ENCODE data around the gene IRX4. TPM values are rescaled to one million over a fixed set of nuclear protein-coding genes. Genes with fewer than 3 reads are reported as not detected.

The IRX4 gene
- total RNA-seq, 6 donors from 2014 or later, result 1.7 TPM; not detected in 5

GRCh38 chr5:1918488-1919208 is 35.9 kb upstream of the IRX4 start:
- Histone ChIP-seq H3K27me3 (no peaks in the 10 kb centered on the region), H3K36me3 (no peaks in the 10 kb centered on the region), H3K27ac (no peak overlapping the region), H3K4me3 (no peak overlapping the region), H3K4me1 (no peaks in the 10 kb centered on the region), H3K9me3 (peaks cover 0 to 7% (median 0%) of the 10 kb centered on the region in 4 donors)
- ATAC-seq (ENCODE audit: low FRiP score in 2 of 2) (no peak), DNase-seq (peak in 1 of 2 donors; percentile 57)
- 63 to 82% methylated on average over 10 to 18 of the region's 18 CpGs for WGBS, 2 donors
- no peak for TF ChIP-seq CTCF (IDR thresholded peaks at IDR 0.05)
- no peak for TF ChIP-seq POLR2AphosphoS5 (IDR thresholded peaks at IDR 0.05)
- no peak for TF ChIP-seq EP300 (IDR thresholded peaks at IDR 0.05)

GRCh38 chr5:1917830-1918487 is 35.2 kb upstream of the IRX4 start:
- TF ChIP-seq CTCF (IDR thresholded peaks at IDR 0.05) (no peak), EP300 (IDR thresholded peaks at IDR 0.05) (no peak), POLR2AphosphoS5 (IDR thresholded peaks at IDR 0.05) (no peak), POLR2A (IDR thresholded peaks at IDR 0.05) (no peak)
- WGBS, 2 donors, result 62 to 65% methylated on average over 13 of the region's 13 CpGs
- no peaks in the 10 kb centered on the region for H3K4me1 ChIP-seq
- no peak for DNase-seq
- peaks cover 0 to 7% (median 0%) of the 10 kb centered on the region in 4 donors for H3K9me3 ChIP-seq
- no peak overlapping the region for H3K27ac ChIP-seq
- H3K27me3 ChIP-seq, result no peaks in the 10 kb centered on the region
- H3K36me3 ChIP-seq, result no peaks in the 10 kb centered on the region
- ATAC-seq (ENCODE audit: low FRiP score in 2 of 2), result no peak
- no peak overlapping the region for H3K4me3 ChIP-seq

GRCh38 chr5:1916041-1917001 is 33.6 kb upstream of the IRX4 start:
- Histone ChIP-seq H3K4me1 (no peaks in the 10 kb centered on the region), H3K4me3 (no peak overlapping the region), H3K9me3 (peaks cover 0 to 7% (median 0%) of the 10 kb centered on the region in 4 donors), H3K27ac (no peak overlapping the region), H3K27me3 (no peaks in the 10 kb centered on the region), H3K36me3 (no peaks in the 10 kb centered on the region)
- ATAC-seq (ENCODE audit: low FRiP score in 2 of 2), result no peak
- WGBS, 2 donors, result 85 to 87% methylated on average over 16 to 29 of the region's 34 CpGs
- DNase-seq, result no peak
- TF ChIP-seq POLR2A (IDR thresholded peaks at IDR 0.05) (no peak), EP300 (IDR thresholded peaks at IDR 0.05) (no peak), POLR2AphosphoS5 (IDR thresholded peaks at IDR 0.05) (no peak), CTCF (IDR thresholded peaks at IDR 0.05) (no peak)

- H3K9me3 ChIP-seq, result peaks cover 0 to 7% (median 0%) of the 10 kb centered on the region in 4 donors
- TF ChIP-seq EP300 (IDR thresholded peaks at IDR 0.05), result no peak
- no peak for TF ChIP-seq CTCF (IDR thresholded peaks at IDR 0.05)
- TF ChIP-seq POLR2AphosphoS5 (IDR thresholded peaks at IDR 0.05), result no peak
- TF ChIP-seq POLR2A (IDR thresholded peaks at IDR 0.05), result no peak
- H3K4me3 ChIP-seq, result no peak overlapping the region
- 97 to 100% methylated on average over 4 to 8 of the region's 8 CpGs for WGBS, 2 donors
- no peak overlapping the region for H3K27ac ChIP-seq
- no peak for DNase-seq
- no peak for ATAC-seq (ENCODE audit: low FRiP score in 2 of 2)
- H3K36me3 ChIP-seq, result no peaks in the 10 kb centered on the region
- no peaks in the 10 kb centered on the region for H3K4me1 ChIP-seq
- no peaks in the 10 kb centered on the region for H3K27me3 ChIP-seq
Measured at GRCh38 chr5:1915316-1915715, 32.6 kb upstream of the IRX4 start.
